Ammon's horn (tissue), 1 donor: ENCODE results near the gene PRR15L.
"Not testable (repeated sequence)": the region's sequence is repeated elsewhere in the genome, so short reads cannot be mapped to it uniquely, and the experiment has no call there.

Source experiments
- DNase-seq: peaks from one replicate; pipeline ENCODE4 v3.0.0-alpha.2; 2016; ENCODE audit warnings: low spot score

The PRR15L gene

GRCh38 chr17:47988445-47988844 lies 30.8 kb upstream of the PRR15L start:
- not testable (repeated sequence) for DNase-seq

GRCh38 chr17:47987240-47987835 lies 29.7 kb upstream of the PRR15L start:
- no peak for DNase-seq

GRCh38 chr17:47986520-47986919 lies 28.8 kb upstream of the PRR15L start:
- no peak for DNase-seq

GRCh38 chr17:47983492-47984223 lies 26.0 kb upstream of the PRR15L start:
- no peak for DNase-seq

GRCh38 chr17:47982645-47983390 lies 25.1 kb upstream of the PRR15L start:
- no peak for DNase-seq

GRCh38 chr17:47982091-47982617 lies 24.5 kb upstream of the PRR15L start:
- no peak for DNase-seq

- DNase-seq = no peak
These were observed 23.8 kb upstream of the PRR15L start for GRCh38 chr17:47981462-47981861.

GRCh38 chr17:47980541-47980940 lies 22.9 kb upstream of the PRR15L start:
- DNase-seq = no peak

- peak; percentile 73 for DNase-seq
These were observed 20.6 kb upstream of the PRR15L start for GRCh38 chr17:47978324-47978723.

- DNase-seq = no peak
These were observed 18.1 kb upstream of the PRR15L start for GRCh38 chr17:47975823-47976205.

- no peak for DNase-seq
These were observed 17.6 kb upstream of the PRR15L start for GRCh38 chr17:47975189-47975822.

GRCh38 chr17:47973541-47973940 lies 15.9 kb upstream of the PRR15L start:
- DNase-seq = no peak

GRCh38 chr17:47970725-47971499 lies 13.2 kb upstream of the PRR15L start, which contains the start of gene CDK5RAP3:
Gene CDK5RAP3 (plus strand): TSS chr17:47971113. CDS start chr17:47971147, 34 bp downstream.
- DNase-seq = peak; percentile 100

GRCh38 chr17:47969930-47970724 lies 12.4 kb upstream of the PRR15L start:
- no peak for DNase-seq

GRCh38 chr17:47968836-47969235 lies 11.2 kb upstream of the PRR15L start:
- DNase-seq = no peak

- DNase-seq = no peak
These were observed 10.0 kb upstream of the PRR15L start for GRCh38 chr17:47967607-47968252.

GRCh38 chr17:47966079-47966519 lies 8.4 kb upstream of the PRR15L start:
- no peak for DNase-seq

GRCh38 chr17:47964856-47965255 lies 7.2 kb upstream of the PRR15L start:
- no peak for DNase-seq

- DNase-seq = no peak
These were observed 5.2 kb upstream of the PRR15L start for GRCh38 chr17:47962901-47963300.

GRCh38 chr17:47961406-47961805 lies 3.7 kb upstream of the PRR15L start:
- no peak for DNase-seq
